KMS-11 (cell line): ENCODE results near the gene RELB.

Source experiments
- H2AFZ ChIP-seq: fragments of 200-600 bp; sonication (generic); 2 replicates; pipeline ENCODE4 v1.6.1; 2016; ENCODE audit warnings: antibody characterized with exemption, mixed run types, low read depth
- H3K27ac ChIP-seq: fragments of 200-600 bp; sonication (generic); 2 replicates; pipeline ENCODE4 v1.6.1; 2016; ENCODE audit warnings: mild to moderate bottlenecking, mixed run types
- H3K27me3 ChIP-seq: fragments of 200-600 bp; sonication (generic); 2 replicates; pipeline ENCODE4 v1.6.1; 2017; ENCODE audit warnings: mild to moderate bottlenecking, low read depth, mixed run types, moderate library complexity; ENCODE audit not compliant: insufficient read depth
- H3K36me3 ChIP-seq: fragments of 200-600 bp; sonication (generic); 2 replicates; pipeline ENCODE4 v1.6.1; 2017; ENCODE audit warnings: mild to moderate bottlenecking, mixed run types; ENCODE audit not compliant: insufficient read depth
- H3K4me1 ChIP-seq: fragments of 200-600 bp; sonication (generic); 2 replicates; pipeline ENCODE4 v1.6.1; 2016; ENCODE audit warnings: mild to moderate bottlenecking, low read depth, mixed run types; ENCODE audit not compliant: poor library complexity, severe bottlenecking
- H3K4me2 ChIP-seq: fragments of 200-600 bp; sonication (generic); 2 replicates; pipeline ENCODE4 v1.7.0; 2016; ENCODE audit warnings: mild to moderate bottlenecking, mixed run types
- H3K4me3 ChIP-seq: fragments of 200-600 bp; sonication (generic); IDR thresholded peaks from 2 replicates; pipeline ENCODE4 v1.6.1; 2017; ENCODE audit warnings: low read depth, low read length, mixed read lengths; ENCODE audit not compliant: insufficient read depth
- H3K79me2 ChIP-seq: fragments of 200-600 bp; sonication (generic); 2 replicates; pipeline ENCODE4 v1.6.1; 2016; ENCODE audit warnings: low read depth, mixed run types; ENCODE audit not compliant: insufficient read depth
- H3K9ac ChIP-seq: fragments of 200-600 bp; sonication (generic); 2 replicates; pipeline ENCODE4 v1.6.1; 2016; ENCODE audit warnings: mild to moderate bottlenecking, mixed run types
- H4K20me1 ChIP-seq: fragments of 200-600 bp; sonication (generic); 2 replicates; pipeline ENCODE4 v1.6.1; 2016; ENCODE audit warnings: mild to moderate bottlenecking, mixed run types; ENCODE audit not compliant: insufficient read depth
- CTCF ChIP-seq: fragments of 200-600 bp; sonication (generic); conservative IDR thresholded peaks from 2 replicates; pipeline ENCODE4 v1.6.1; 2017; ENCODE audit warnings: low read depth, mild to moderate bottlenecking, antibody characterized with exemption, low read length, moderate library complexity, mixed read lengths

Gene RELB

GRCh38 chr19:45066921-45067661 is 65.8 kb downstream of the RELB start:
- Histone ChIP-seq H3K36me3 (peaks cover 6% of the 10 kb centered on the region), H3K27ac (no peak overlapping the region), H3K9ac (no peak overlapping the region), H3K4me1 (no peaks in the 10 kb centered on the region), H3K4me2 (no peak overlapping the region), H2AFZ (no peak overlapping the region), H3K4me3 (no peak overlapping the region), H3K27me3 (no peaks in the 10 kb centered on the region), H3K79me2 (no peaks in the 10 kb centered on the region), H4K20me1 (no peaks in the 10 kb centered on the region)
- no peak for TF ChIP-seq CTCF

- Histone ChIP-seq H3K9ac (no peak overlapping the region), H2AFZ (no peak overlapping the region), H4K20me1 (no peaks in the 10 kb centered on the region), H3K4me1 (no peaks in the 10 kb centered on the region), H3K27ac (no peak overlapping the region), H3K27me3 (no peaks in the 10 kb centered on the region), H3K79me2 (peaks cover 7% of the 10 kb centered on the region; the same call in 1 of the 2 replicates), H3K36me3 (peaks cover 6% of the 10 kb centered on the region; the same call in 1 of the 2 replicates), H3K4me3 (no peak overlapping the region), H3K4me2 (no peak overlapping the region)
- no peak for TF ChIP-seq CTCF
These were observed 66.8 kb downstream of the RELB start for GRCh38 chr19:45068041-45068440.

GRCh38 chr19:45069056-45069455 is 67.8 kb downstream of the RELB start:
- H3K9ac ChIP-seq: no peak overlapping the region
- no peak overlapping the region for H2AFZ ChIP-seq
- no peaks in the 10 kb centered on the region for H3K27me3 ChIP-seq
- H3K4me2 ChIP-seq: no peak overlapping the region
- no peaks in the 10 kb centered on the region for H4K20me1 ChIP-seq
- peaks cover 8% of the 10 kb centered on the region for H3K4me1 ChIP-seq
- no peak overlapping the region for H3K4me3 ChIP-seq
- TF ChIP-seq CTCF: no peak
- peaks cover 6% of the 10 kb centered on the region; the same call in 1 of the 2 replicates for H3K36me3 ChIP-seq
- H3K27ac ChIP-seq: no peak overlapping the region
- peaks cover 17% of the 10 kb centered on the region; the same call in 1 of the 2 replicates for H3K79me2 ChIP-seq

- Histone ChIP-seq H3K79me2 (peaks cover 28% of the 10 kb centered on the region; the same call in 1 of the 2 replicates), H4K20me1 (no peaks in the 10 kb centered on the region), H3K27ac (no peak overlapping the region), H3K4me1 (peaks cover 19% of the 10 kb centered on the region), H3K27me3 (no peaks in the 10 kb centered on the region), H3K4me2 (no peak overlapping the region), H2AFZ (no peak overlapping the region), H3K4me3 (no peak overlapping the region), H3K36me3 (peaks cover 6% of the 10 kb centered on the region; the same call in 1 of the 2 replicates), H3K9ac (no peak overlapping the region)
- TF ChIP-seq CTCF: no peak
These were observed 69.0 kb downstream of the RELB start for GRCh38 chr19:45070214-45070613.
